K562 (cell line): Measurements from ENCODE around the gene GPR32. TPM values are rescaled to one million over a fixed set of nuclear protein-coding genes. Genes with fewer than 3 reads are reported as not detected.

Source experiments
- BHLHE40 ChIP-seq: IDR thresholded peaks from 2 replicates; pipeline ENCODE4 v1.6.1; 2011; ENCODE audit warnings: low read length, improper control_type of control experiment
- CBFA2T3 ChIP-seq: fragments of 450-650 bp; IDR thresholded peaks from 2 replicates; pipeline ENCODE4 v1.6.1; 2017
- CTCF ChIP-seq, 3 experiments: IDR thresholded peaks in 2 of 3; conservative IDR thresholded peaks in 1 of 3; 2 replicates each; pipeline ENCODE4 v1.5.1; 2011 to 2012; ENCODE audit warnings: low read length in 3 of 3, mild to moderate bottlenecking in 3 of 3, control low read depth in 2 of 3, improper control_type of control experiment in 1 of 3, inconsistent platforms in 1 of 3, low read depth in 1 of 3, mixed read lengths in 1 of 3, moderate library complexity in 1 of 3; ENCODE audit not compliant: insufficient read depth in 2 of 3
- ILF3 ChIP-seq: fragments of 450-650 bp; IDR thresholded peaks from 2 replicates; pipeline ENCODE4 v1.6.1; 2018; ENCODE audit warnings: antibody characterized with exemption, mild to moderate bottlenecking, moderate library complexity, borderline replicate concordance
- IRF9 ChIP-seq: fragments of 450-650 bp; IDR thresholded peaks from 2 replicates; pipeline ENCODE4 v1.6.1; 2016; ENCODE audit warnings: missing biosample characterization, missing genetic modification characterization
- L3MBTL2 ChIP-seq: fragments of 450-650 bp; IDR thresholded peaks from 2 replicates; pipeline ENCODE4 v1.6.1; 2016; ENCODE audit warnings: mild to moderate bottlenecking, moderate library complexity
- MAZ ChIP-seq, 2 experiments: fragments of 450-650 bp in 1 of 2; sonication (generic) in 1 of 2; formaldehyde crosslinking; IDR thresholded peaks in 1 of 2; conservative IDR thresholded peaks in 1 of 2; 2 replicates each; pipeline versions ENCODE4 v1.4.0 to v1.5.0; 2020; ENCODE audit warnings: mild to moderate bottlenecking in 1 of 2, missing genetic modification reagents in 1 of 2
- MTA1 ChIP-seq: fragments of 450-650 bp; IDR thresholded peaks from 2 replicates; pipeline ENCODE4 v1.6.1; 2017; ENCODE audit warnings: borderline replicate concordance
- NUFIP1 ChIP-seq: fragments of 450-650 bp; IDR thresholded peaks from 2 replicates; pipeline ENCODE4 v1.6.1; 2018; ENCODE audit not compliant: partially characterized antibody
- PHF21A ChIP-seq: fragments of 450-650 bp; IDR thresholded peaks from 2 replicates; pipeline ENCODE4 v1.6.1; 2017; ENCODE audit warnings: low read depth, borderline replicate concordance
- POLR3A ChIP-seq: IDR thresholded peaks from 2 replicates; pipeline ENCODE4 v1.6.1; 2011; ENCODE audit warnings: borderline replicate concordance, mild to moderate bottlenecking, moderate library complexity; ENCODE audit not compliant: insufficient read length, insufficient read depth; ENCODE audit errors: extremely low read depth
- RCOR1 ChIP-seq, 2 experiments: IDR thresholded peaks; 2 replicates each; pipeline ENCODE4 v1.6.1; 2012; ENCODE audit warnings: low read depth in 2 of 2, low read length in 2 of 2, borderline replicate concordance in 1 of 2, improper control_type of control experiment in 1 of 2
- SMAD1 ChIP-seq: fragments of 150-350 bp; IDR thresholded peaks from 2 replicates; pipeline ENCODE4 v1.6.1; 2014; ENCODE audit warnings: low read length, low read depth; ENCODE audit not compliant: partially characterized antibody
- TAF15 ChIP-seq: fragments of 200-400 bp; formaldehyde crosslinking; IDR thresholded peaks from 2 replicates; pipeline ENCODE4 v1.6.1; 2017; ENCODE audit warnings: mild to moderate bottlenecking, low read depth, low read length, moderate library complexity
- THAP7 ChIP-seq: fragments of 250-450 bp; sonication (Bioruptor Pico); IDR thresholded peaks from 2 replicates; pipeline ENCODE4 v1.5.0; 2021
- ZBTB1 ChIP-seq: sonication (generic); formaldehyde crosslinking; IDR thresholded peaks from 2 replicates; pipeline ENCODE4 v1.8.1; 2023; ENCODE audit warnings: missing genetic modification reagents, low read depth, mild to moderate bottlenecking, borderline replicate concordance
- ZKSCAN3 ChIP-seq: fragments of 250-450 bp; sonication (Bioruptor Pico); IDR thresholded peaks from 2 replicates; pipeline ENCODE4 v1.4.0; 2020
- ZNF134 ChIP-seq: fragments of 250-450 bp; sonication (Bioruptor Pico); conservative IDR thresholded peaks from 2 replicates; pipeline ENCODE4 v1.4.0; 2020
- ZNF143 ChIP-seq: sonication (generic); formaldehyde crosslinking; IDR thresholded peaks from 2 replicates; pipeline ENCODE4 v1.9.0; 2022; ENCODE audit warnings: mild to moderate bottlenecking, missing genetic modification reagents
- ZNF174 ChIP-seq: fragments of 250-450 bp; sonication (Bioruptor Pico); IDR thresholded peaks from 2 replicates; pipeline ENCODE4 v1.4.0; 2020; ENCODE audit warnings: mild to moderate bottlenecking
- ZNF253 ChIP-seq: fragments of 250-450 bp; sonication (Bioruptor Pico); conservative IDR thresholded peaks from 2 replicates; pipeline ENCODE4 v1.6.1; 2021; ENCODE audit warnings: mild to moderate bottlenecking
- ZNF583 ChIP-seq: fragments of 250-450 bp; sonication (Bioruptor Pico); IDR thresholded peaks from 2 replicates; pipeline ENCODE4 v1.4.0; 2020
- polyA plus RNA-seq, 8 experiments: library from polyadenylated mRNA; depleted of rRNA in 4 of 8; stranded (reverse) in 5 of 8; unstranded in 3 of 8; fragments of >200 nt; fragmentation: Nextera tagmentation in 2 of 8; fragmentation: Illumina TruSeq in 1 of 8; extraction: Ambion mirVana in 2 of 8; extraction: Trizol in 1 of 8; gene quantifications; 2 replicates each; pipeline versions ENCODE4 v1.2.1 to v1.2.3, GENCODE V29; 2011 to 2014; ENCODE audit warnings: inconsistent platforms in 1 of 8, missing spikeins in 1 of 8
- total RNA-seq, 7 experiments: library from RNA; depleted of rRNA in 6 of 7; stranded (reverse); fragments of >200 nt in 6 of 7; fragmentation: Illumina TruSeq in 2 of 7; extraction: Trizol in 2 of 7; gene quantifications; 2 replicates each; pipeline versions ENCODE4 v1.2.1 to v1.2.3, GENCODE V29; 2011 to 2021; ENCODE audit warnings: low replicate concordance in 1 of 7
- TF ChIP-seq, protein P1 (sequence below): fragments of 250-450 bp; sonication (Bioruptor Pico); IDR thresholded peaks from 2 replicates; pipeline ENCODE4 v1.8.0; 2021; ENCODE audit warnings: moderate library complexity, mild to moderate bottlenecking, inconsistent platforms
- TF ChIP-seq, protein P2 (sequence below): fragments of 250-450 bp; sonication (Bioruptor Pico); IDR thresholded peaks from 2 replicates; pipeline ENCODE4 v1.6.1; 2021; ENCODE audit warnings: mild to moderate bottlenecking

GPR32 gene
- total and polyA plus RNA-seq, 9 of the 15 experiments (the other 6 are each of a cell fraction or from before 2014, with no cell fraction given): not detected

GRCh38 chr19:50725218-50725910 lies 44.9 kb upstream of the GPR32 start (continued):
- no peak for TF ChIP-seq ILF3
- no peak for TF ChIP-seq IRF9
- TF ChIP-seq SMAD1: no peak
- no peak for TF ChIP-seq ZNF583 (CRISPR knock-in tag)
- no peak for TF ChIP-seq BHLHE40
- TF ChIP-seq, protein P1, sequence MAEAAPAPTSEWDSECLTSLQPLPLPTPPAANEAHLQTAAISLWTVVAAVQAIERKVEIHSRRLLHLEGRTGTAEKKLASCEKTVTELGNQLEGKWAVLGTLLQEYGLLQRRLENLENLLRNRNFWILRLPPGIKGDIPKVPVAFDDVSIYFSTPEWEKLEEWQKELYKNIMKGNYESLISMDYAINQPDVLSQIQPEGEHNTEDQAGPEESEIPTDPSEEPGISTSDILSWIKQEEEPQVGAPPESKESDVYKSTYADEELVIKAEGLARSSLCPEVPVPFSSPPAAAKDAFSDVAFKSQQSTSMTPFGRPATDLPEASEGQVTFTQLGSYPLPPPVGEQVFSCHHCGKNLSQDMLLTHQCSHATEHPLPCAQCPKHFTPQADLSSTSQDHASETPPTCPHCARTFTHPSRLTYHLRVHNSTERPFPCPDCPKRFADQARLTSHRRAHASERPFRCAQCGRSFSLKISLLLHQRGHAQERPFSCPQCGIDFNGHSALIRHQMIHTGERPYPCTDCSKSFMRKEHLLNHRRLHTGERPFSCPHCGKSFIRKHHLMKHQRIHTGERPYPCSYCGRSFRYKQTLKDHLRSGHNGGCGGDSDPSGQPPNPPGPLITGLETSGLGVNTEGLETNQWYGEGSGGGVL (CRISPR knock-in tag): no peak
- no peak for TF ChIP-seq TAF15
- no peak for TF ChIP-seq PHF21A
- peak; percentile 95 for TF ChIP-seq L3MBTL2
- no peak for TF ChIP-seq ZKSCAN3 (CRISPR knock-in tag)
- TF ChIP-seq THAP7: 0 out of 2 replicates have a peak, but pooled peaks have one; percentile 77
- TF ChIP-seq ZNF143 (CRISPR knock-in tag): no peak
- no peak for TF ChIP-seq ZNF253
- no peak for TF ChIP-seq CTCF (IDR thresholded peaks at IDR 0.05 in 2 of 3, conservative IDR thresholded peaks at IDR 0.05 in 1 of 3; ENCODE audit: insufficient read depth in 2 of 3, low read depth in 1 of 3, low read length in 3 of 3)
- no peak for TF ChIP-seq CBFA2T3
- TF ChIP-seq MAZ (CRISPR knock-in tag; conservative IDR thresholded peaks at IDR 0.05 in 1 of 2, IDR thresholded peaks at IDR 0.05 in 1 of 2): peak in 1 of 2 experiments; percentile 63; a peak in 2 of 4 replicates
- TF ChIP-seq ZBTB1 (CRISPR knock-in tag): no peak
- TF ChIP-seq RCOR1 (IDR thresholded peaks at IDR 0.05; ENCODE audit: borderline replicate concordance in 1 of 2, low read depth in 2 of 2, low read length in 2 of 2): no peak
- peak; percentile 87; the same call in 1 of the 2 replicates for TF ChIP-seq MTA1
- TF ChIP-seq ZNF174 (CRISPR knock-in tag): no peak
- TF ChIP-seq, protein P2, sequence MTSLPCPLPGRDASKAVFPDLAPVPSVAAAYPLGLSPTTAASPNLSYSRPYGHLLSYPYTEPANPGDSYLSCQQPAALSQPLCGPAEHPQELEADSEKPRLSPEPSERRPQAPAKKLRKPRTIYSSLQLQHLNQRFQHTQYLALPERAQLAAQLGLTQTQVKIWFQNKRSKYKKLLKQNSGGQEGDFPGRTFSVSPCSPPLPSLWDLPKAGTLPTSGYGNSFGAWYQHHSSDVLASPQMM (CRISPR knock-in tag): no peak
- no peak for TF ChIP-seq POLR3A
- no peak for TF ChIP-seq NUFIP1
- TF ChIP-seq ZNF134 (CRISPR knock-in tag): no peak
